ENCODE data around the gene WDSUB1.

Gene WDSUB1

GRCh38 chr2:159285929-159286708 is at the start of gene WDSUB1:
Gene WDSUB1, minus strand, starts transcription at chr2:159286703. Its CDS starts 3,634 bp downstream, at chr2:159283069.
- Mint-ChIP-seq H3K36me3 (ENCODE audit: low read depth) (peaks cover 2% of the 10 kb centered on the region), H3K4me3 (peak within 1 kb of the TSS; percentile 81), H3K4me1 (ENCODE audit: low read depth) (peaks cover 18% of the 10 kb centered on the region), H3K27ac (peak within 1 kb of the TSS; percentile 81), H3K27me3 (ENCODE audit: low read depth) (no peaks in the 10 kb centered on the region), H3K9me3 (no peaks in the 10 kb centered on the region)

GRCh38 chr2:159326569-159327255 is 40.2 kb upstream of the WDSUB1 start:
- H3K9me3 Mint-ChIP-seq: no peaks in the 10 kb centered on the region
- no peak overlapping the region for H3K27ac Mint-ChIP-seq
- H3K4me3 Mint-ChIP-seq: no peak overlapping the region
- no peaks in the 10 kb centered on the region for H3K27me3 Mint-ChIP-seq (ENCODE audit: low read depth)
- no peaks in the 10 kb centered on the region for H3K36me3 Mint-ChIP-seq (ENCODE audit: low read depth)
- H3K4me1 Mint-ChIP-seq (ENCODE audit: low read depth): no peaks in the 10 kb centered on the region

- Mint-ChIP-seq H3K36me3 (ENCODE audit: low read depth) (no peaks in the 10 kb centered on the region), H3K27me3 (ENCODE audit: low read depth) (no peaks in the 10 kb centered on the region), H3K27ac (no peak overlapping the region), H3K9me3 (no peaks in the 10 kb centered on the region), H3K4me1 (ENCODE audit: low read depth) (no peaks in the 10 kb centered on the region), H3K4me3 (no peak overlapping the region)
Measured at GRCh38 chr2:159322419-159322818, 35.9 kb upstream of the WDSUB1 start.

DNA sequence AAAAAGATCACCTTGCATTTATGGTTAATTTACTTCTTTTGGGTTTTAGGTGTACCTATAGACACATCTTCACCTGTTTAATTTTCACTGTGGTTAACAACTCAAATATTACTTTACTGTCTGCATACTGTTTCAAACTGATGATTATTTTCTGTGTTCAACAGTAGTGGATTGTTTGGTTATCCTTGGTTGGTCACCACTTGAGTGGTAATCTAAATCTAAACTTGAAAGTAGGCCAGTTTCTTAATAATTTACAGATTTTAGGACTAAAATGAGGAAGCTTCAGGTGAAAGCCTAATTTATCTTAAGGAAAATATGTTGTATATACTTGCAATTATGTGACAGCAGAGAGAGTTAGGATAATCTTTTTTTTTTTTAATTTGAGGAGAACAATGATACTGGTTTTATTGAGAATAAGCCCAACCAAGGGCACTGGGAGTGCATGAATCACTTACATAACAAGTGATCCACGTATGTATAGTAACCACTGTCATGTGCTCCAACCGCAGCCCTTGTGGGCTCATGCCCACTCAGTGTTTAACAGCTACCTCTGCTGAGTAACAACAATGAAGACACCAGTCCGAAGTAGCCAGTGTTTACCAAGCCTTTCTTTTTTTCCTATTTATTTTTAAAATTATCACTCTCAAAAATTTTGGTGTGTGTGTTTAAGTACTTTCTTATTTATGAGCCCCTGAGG is 31.0 kb upstream of the WDSUB1 start:
- no peak overlapping the region for H3K4me3 Mint-ChIP-seq
- H3K27ac Mint-ChIP-seq: no peak overlapping the region
- H3K9me3 Mint-ChIP-seq: no peaks in the 10 kb centered on the region
- H3K36me3 Mint-ChIP-seq (ENCODE audit: low read depth): no peaks in the 10 kb centered on the region
- H3K27me3 Mint-ChIP-seq (ENCODE audit: low read depth): no peaks in the 10 kb centered on the region
- H3K4me1 Mint-ChIP-seq (ENCODE audit: low read depth): no peaks in the 10 kb centered on the region

- H3K9me3 Mint-ChIP-seq: peaks cover 14% of the 10 kb centered on the region
Measured at GRCh38 chr2:159307942-159308341, 21.4 kb upstream of the WDSUB1 start.

GRCh38 chr2:159300586-159300985 is 14.1 kb upstream of the WDSUB1 start:
- Mint-ChIP-seq H3K27ac (no peak overlapping the region), H3K4me1 (ENCODE audit: low read depth) (no peaks in the 10 kb centered on the region), H3K27me3 (ENCODE audit: low read depth) (peaks cover 6% of the 10 kb centered on the region), H3K4me3 (no peak overlapping the region), H3K36me3 (ENCODE audit: low read depth) (no peaks in the 10 kb centered on the region), H3K9me3 (peaks cover 14% of the 10 kb centered on the region)

More at GRCh38 chr2:159307942-159308341, 21.4 kb upstream of the WDSUB1 start:
- no peaks in the 10 kb centered on the region for H3K36me3 Mint-ChIP-seq (ENCODE audit: low read depth)
- H3K27me3 Mint-ChIP-seq (ENCODE audit: low read depth): peaks cover 3% of the 10 kb centered on the region
- H3K4me3 Mint-ChIP-seq: no peak overlapping the region
- H3K27ac Mint-ChIP-seq: no peak overlapping the region
- no peaks in the 10 kb centered on the region for H3K4me1 Mint-ChIP-seq (ENCODE audit: low read depth)

GRCh38 chr2:159298967-159299366 is 12.5 kb upstream of the WDSUB1 start:
- H3K27me3 Mint-ChIP-seq (ENCODE audit: low read depth): peaks cover 6% of the 10 kb centered on the region
- H3K36me3 Mint-ChIP-seq (ENCODE audit: low read depth): no peaks in the 10 kb centered on the region
- H3K9me3 Mint-ChIP-seq: peaks cover 4% of the 10 kb centered on the region
- no peaks in the 10 kb centered on the region for H3K4me1 Mint-ChIP-seq (ENCODE audit: low read depth)
- H3K4me3 Mint-ChIP-seq: no peak overlapping the region
- H3K27ac Mint-ChIP-seq: no peak overlapping the region

DNA sequence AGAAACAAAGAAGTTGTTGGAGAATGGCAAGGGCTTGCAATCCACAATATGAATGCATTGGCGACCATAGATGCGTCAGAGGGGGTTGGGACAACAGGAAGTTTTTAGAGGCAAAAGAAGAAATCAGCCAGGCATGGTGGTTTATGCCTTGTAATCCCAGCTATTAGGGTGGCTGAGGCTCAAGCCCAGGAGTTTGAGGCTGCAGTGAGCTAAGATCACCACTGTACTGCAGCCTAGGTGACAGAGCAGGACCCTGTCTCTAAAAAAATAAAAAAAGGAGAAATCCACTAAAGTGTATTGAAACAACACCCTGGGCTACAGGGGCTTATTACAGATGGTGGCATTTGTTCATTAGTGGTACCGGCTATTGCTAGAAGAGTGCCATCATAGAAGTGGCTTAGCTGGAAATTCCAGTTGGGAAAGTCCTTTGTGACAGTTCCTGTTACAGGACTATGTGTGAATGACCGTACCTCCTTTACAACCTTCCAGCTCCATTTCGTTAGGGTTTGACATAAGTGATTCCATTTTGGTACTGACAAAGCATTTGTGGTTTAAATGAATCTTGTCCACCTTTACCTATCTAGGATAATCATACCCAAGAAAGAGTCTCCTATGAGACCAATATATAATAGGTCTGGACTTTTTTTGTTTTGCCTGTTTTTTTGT is 10.7 kb upstream of the WDSUB1 start:
- H3K9me3 Mint-ChIP-seq: no peaks in the 10 kb centered on the region
- H3K27ac Mint-ChIP-seq: no peak overlapping the region
- H3K4me1 Mint-ChIP-seq (ENCODE audit: low read depth): no peaks in the 10 kb centered on the region
- H3K27me3 Mint-ChIP-seq (ENCODE audit: low read depth): peaks cover 6% of the 10 kb centered on the region
- H3K36me3 Mint-ChIP-seq (ENCODE audit: low read depth): no peaks in the 10 kb centered on the region
- H3K4me3 Mint-ChIP-seq: no peak overlapping the region

DNA sequence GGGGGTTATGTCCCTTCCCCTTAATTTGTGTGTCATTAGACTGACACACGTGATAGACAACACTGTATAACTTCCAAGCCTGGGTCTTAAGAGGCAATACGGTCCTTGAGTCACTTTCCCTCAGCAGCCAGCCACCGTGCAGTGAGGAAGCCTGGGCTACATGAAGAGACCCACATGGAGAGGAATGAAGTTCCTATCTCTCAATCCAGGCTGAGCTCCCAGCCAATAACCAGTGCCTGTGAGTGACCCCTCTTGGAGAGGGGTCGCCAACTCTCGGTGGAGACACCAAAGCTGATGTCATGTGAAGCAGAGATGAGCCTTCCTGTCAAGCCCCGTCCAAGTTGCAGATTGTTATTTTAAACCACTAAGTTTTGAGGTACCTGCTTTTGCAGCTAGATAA is 5.7 kb upstream of the WDSUB1 start:
- no peak overlapping the region for H3K27ac Mint-ChIP-seq
- H3K4me3 Mint-ChIP-seq: no peak overlapping the region
- peaks cover 13% of the 10 kb centered on the region for H3K4me1 Mint-ChIP-seq (ENCODE audit: low read depth)
- peaks cover 2% of the 10 kb centered on the region for H3K36me3 Mint-ChIP-seq (ENCODE audit: low read depth)
- H3K27me3 Mint-ChIP-seq (ENCODE audit: low read depth): peaks cover 2% of the 10 kb centered on the region
- H3K9me3 Mint-ChIP-seq: no peaks in the 10 kb centered on the region

DNA sequence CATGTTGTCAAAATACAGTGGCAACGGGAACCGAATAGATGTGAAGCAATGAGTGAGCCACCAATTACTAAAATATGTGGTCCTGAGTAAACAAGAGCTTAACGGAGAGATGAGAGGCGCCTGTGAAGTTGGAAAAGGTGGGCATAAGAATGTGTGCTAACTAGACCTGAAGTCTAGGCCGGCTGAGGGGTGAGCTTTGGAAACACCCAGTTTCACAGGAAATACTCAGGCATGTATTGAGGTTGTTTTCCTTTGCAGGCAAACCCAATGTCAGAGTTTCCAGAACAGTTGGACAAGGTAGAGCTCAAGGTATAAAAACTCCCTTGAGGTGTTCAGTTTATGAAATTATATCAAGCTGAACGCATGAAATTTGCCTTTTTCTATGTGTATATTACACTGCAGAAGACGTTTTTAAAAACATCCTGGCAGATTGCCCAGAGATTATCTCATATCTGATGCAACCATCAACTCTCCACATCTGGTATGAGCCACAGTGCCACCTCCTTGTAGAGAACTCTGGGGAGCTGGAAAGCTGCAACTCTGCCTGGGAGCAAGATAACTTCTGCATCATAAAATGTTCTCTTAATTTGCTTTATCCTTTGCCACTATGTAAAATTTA is 3.9 kb upstream of the WDSUB1 start:
- Mint-ChIP-seq H3K4me3 (peak overlapping the region; percentile 25), H3K36me3 (ENCODE audit: low read depth) (peaks cover 2% of the 10 kb centered on the region), H3K27ac (peak overlapping the region; percentile 52), H3K27me3 (ENCODE audit: low read depth) (no peaks in the 10 kb centered on the region), H3K4me1 (ENCODE audit: low read depth) (peaks cover 15% of the 10 kb centered on the region), H3K9me3 (no peaks in the 10 kb centered on the region)

GRCh38 chr2:159287733-159288132 is 1.2 kb upstream of the WDSUB1 start:
- Mint-ChIP-seq H3K4me3 (no peak overlapping the region), H3K27ac (no peak overlapping the region), H3K4me1 (ENCODE audit: low read depth) (peaks cover 18% of the 10 kb centered on the region), H3K9me3 (no peaks in the 10 kb centered on the region), H3K36me3 (ENCODE audit: low read depth) (peaks cover 2% of the 10 kb centered on the region), H3K27me3 (ENCODE audit: low read depth) (no peaks in the 10 kb centered on the region)

- H3K36me3 Mint-ChIP-seq (ENCODE audit: low read depth): peaks cover 2% of the 10 kb centered on the region
- no peaks in the 10 kb centered on the region for H3K9me3 Mint-ChIP-seq
- no peaks in the 10 kb centered on the region for H3K27me3 Mint-ChIP-seq (ENCODE audit: low read depth)
- peak overlapping the region; percentile 81 for H3K4me3 Mint-ChIP-seq
- H3K27ac Mint-ChIP-seq: peak overlapping the region; percentile 80
- peaks cover 18% of the 10 kb centered on the region for H3K4me1 Mint-ChIP-seq (ENCODE audit: low read depth)
Measured at GRCh38 chr2:159286709-159287441, 372 bp upstream of the WDSUB1 start.

DNA sequence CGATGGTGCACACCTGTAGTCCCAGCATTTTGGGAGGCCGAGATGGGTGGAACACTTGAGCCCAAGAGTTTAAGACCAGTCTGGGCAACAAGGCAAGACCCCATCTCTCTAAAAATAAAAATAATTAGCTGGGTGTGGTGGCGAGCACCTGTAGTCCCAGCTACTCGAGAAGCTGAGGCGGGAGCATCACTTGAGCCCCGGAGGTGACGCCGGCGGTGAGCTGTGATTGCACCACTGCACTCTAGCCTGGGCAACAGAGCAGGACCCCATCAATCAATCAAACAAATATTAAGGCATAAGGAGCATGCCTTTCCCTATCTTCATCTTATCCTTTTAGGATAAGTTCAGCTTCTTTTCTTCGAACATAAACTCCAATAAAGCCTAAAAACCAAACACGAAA is 1.1 kb downstream of the WDSUB1 start:
- H3K36me3 Mint-ChIP-seq (ENCODE audit: low read depth): peaks cover 2% of the 10 kb centered on the region
- no peaks in the 10 kb centered on the region for H3K9me3 Mint-ChIP-seq
- no peaks in the 10 kb centered on the region for H3K27me3 Mint-ChIP-seq (ENCODE audit: low read depth)
- peak overlapping the region; percentile 74 for H3K4me3 Mint-ChIP-seq
- H3K4me1 Mint-ChIP-seq (ENCODE audit: low read depth): peaks cover 13% of the 10 kb centered on the region
- no peak overlapping the region for H3K27ac Mint-ChIP-seq

Measured in T-helper 1 cell treated with Interleukin-12 subunit alpha and Interleukin-12 subunit beta and Interleukin-4 antibody, amounts not matched to agents 30 μg/mL and 1 μg/mL, for 36 hours (primary cell).